ENCODE data around the gene RSPH4A.
A peak's percentile ranks its signal among the peaks of the same experiment; 100 is the strongest.

The RSPH4A gene

DNA sequence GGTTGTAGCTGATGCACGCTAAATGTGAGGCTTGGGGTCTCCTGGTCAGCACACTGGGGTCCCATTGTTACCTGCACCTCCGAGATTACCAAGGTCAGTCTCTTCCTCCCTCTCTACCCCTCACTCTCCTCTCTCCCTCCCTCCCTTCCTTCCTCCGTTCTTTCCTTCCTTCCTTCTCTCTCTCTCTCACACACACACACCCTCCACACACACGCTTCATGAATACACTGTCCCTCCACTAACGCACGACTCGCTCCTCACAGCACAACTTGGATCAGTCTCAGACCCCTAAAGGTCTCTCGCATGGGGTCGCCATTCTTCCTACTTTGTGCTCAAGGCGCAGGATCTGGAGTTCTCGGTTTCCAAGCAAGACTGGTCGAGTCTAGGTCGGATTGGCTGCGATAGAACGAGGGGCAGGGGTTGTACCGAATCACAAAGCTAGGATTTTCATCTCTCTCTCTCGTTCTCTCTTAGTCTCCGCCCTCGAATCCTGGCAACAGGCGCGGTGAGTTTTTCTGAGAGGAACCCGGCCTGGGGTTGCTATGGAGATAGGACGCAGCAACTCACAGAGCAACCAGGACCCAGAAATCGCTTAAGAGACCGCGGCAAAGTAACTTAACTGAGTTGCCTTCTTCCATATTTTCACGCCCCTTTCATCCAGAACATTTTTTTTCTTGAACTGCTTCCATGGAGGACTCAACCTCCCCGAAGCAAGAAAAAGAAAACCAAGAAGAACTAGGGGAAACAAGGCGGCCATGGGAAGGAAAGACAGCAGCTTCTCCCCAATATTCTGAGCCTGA is at the start of gene RSPH4A (continued):
- TF ChIP-seq, protein P1, sequence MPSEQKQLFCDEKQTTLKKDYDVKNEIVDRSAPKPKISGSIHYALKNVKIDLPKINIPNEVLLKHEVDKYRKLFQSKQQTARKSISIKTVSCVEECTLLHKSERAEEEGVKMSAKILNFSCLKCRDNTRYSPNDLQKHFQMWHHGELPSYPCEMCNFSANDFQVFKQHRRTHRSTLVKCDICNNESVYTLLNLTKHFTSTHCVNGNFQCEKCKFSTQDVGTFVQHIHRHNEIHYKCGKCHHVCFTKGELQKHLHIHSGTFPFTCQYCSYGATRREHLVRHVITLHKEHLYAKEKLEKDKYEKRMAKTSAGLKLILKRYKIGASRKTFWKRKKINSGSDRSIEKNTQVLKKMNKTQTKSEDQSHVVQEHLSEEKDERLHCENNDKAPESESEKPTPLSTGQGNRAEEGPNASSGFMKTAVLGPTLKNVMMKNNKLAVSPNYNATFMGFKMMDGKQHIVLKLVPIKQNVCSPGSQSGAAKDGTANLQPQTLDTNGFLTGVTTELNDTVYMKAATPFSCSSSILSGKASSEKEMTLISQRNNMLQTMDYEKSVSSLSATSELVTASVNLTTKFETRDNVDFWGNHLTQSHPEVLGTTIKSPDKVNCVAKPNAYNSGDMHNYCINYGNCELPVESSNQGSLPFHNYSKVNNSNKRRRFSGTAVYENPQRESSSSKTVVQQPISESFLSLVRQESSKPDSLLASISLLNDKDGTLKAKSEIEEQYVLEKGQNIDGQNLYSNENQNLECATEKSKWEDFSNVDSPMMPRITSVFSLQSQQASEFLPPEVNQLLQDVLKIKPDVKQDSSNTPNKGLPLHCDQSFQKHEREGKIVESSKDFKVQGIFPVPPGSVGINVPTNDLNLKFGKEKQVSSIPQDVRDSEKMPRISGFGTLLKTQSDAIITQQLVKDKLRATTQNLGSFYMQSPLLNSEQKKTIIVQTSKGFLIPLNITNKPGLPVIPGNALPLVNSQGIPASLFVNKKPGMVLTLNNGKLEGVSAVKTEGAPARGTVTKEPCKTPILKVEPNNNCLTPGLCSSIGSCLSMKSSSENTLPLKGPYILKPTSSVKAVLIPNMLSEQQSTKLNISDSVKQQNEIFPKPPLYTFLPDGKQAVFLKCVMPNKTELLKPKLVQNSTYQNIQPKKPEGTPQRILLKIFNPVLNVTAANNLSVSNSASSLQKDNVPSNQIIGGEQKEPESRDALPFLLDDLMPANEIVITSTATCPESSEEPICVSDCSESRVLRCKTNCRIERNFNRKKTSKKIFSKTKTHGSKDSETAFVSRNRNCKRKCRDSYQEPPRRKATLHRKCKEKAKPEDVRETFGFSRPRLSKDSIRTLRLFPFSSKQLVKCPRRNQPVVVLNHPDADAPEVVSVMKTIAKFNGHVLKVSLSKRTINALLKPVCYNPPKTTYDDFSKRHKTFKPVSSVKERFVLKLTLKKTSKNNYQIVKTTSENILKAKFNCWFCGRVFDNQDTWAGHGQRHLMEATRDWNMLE (tag by site-specific recombination; conservative IDR thresholded peaks at IDR 0.05; ENCODE audit: low read depth), result peak; percentile 61
- TF ChIP-seq, protein P2, sequence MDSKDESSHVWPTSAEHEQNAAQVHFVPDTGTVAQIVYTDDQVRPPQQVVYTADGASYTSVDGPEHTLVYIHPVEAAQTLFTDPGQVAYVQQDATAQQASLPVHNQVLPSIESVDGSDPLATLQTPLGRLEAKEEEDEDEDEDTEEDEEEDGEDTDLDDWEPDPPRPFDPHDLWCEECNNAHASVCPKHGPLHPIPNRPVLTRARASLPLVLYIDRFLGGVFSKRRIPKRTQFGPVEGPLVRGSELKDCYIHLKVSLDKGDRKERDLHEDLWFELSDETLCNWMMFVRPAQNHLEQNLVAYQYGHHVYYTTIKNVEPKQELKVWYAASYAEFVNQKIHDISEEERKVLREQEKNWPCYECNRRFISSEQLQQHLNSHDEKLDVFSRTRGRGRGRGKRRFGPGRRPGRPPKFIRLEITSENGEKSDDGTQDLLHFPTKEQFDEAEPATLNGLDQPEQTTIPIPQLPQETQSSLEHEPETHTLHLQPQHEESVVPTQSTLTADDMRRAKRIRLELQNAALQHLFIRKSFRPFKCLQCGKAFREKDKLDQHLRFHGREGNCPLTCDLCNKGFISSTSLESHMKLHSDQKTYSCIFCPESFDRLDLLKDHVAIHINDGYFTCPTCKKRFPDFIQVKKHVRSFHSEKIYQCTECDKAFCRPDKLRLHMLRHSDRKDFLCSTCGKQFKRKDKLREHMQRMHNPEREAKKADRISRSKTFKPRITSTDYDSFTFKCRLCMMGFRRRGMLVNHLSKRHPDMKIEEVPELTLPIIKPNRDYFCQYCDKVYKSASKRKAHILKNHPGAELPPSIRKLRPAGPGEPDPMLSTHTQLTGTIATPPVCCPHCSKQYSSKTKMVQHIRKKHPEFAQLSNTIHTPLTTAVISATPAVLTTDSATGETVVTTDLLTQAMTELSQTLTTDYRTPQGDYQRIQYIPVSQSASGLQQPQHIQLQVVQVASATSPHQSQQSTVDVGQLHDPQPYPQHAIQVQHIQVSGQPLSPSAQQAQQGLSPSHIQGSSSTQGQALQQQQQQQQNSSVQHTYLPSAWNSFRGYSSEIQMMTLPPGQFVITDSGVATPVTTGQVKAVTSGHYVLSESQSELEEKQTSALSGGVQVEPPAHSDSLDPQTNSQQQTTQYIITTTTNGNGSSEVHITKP (tag by site-specific recombination; IDR thresholded peaks at IDR 0.05), result peak; percentile 93
- TF ChIP-seq ZNF335 (tag by site-specific recombination; conservative IDR thresholded peaks at IDR 0.05) (peak; percentile 86), REPIN1 (tag by site-specific recombination; IDR thresholded peaks at IDR 0.05; ENCODE audit: low read depth) (peak; percentile 95; the same call in 1 of the 2 replicates), OVOL3 (tag by site-specific recombination; IDR thresholded peaks at IDR 0.05) (no peak), ZNF664 (tag by site-specific recombination; IDR thresholded peaks at IDR 0.05) (no peak), ZNF473 (tag by site-specific recombination; IDR thresholded peaks at IDR 0.05) (no peak), KLF10 (tag by site-specific recombination; IDR thresholded peaks at IDR 0.05) (no peak), ZNF324 (tag by site-specific recombination; IDR thresholded peaks at IDR 0.05) (no peak; the same call in 1 of the 2 replicates), ZNF776 (tag by site-specific recombination; IDR thresholded peaks at IDR 0.05; ENCODE audit: borderline replicate concordance) (no peak), ZBTB1 (tag by site-specific recombination; IDR thresholded peaks at IDR 0.05) (no peak), SALL2 (tag by site-specific recombination; IDR thresholded peaks at IDR 0.05; ENCODE audit: borderline replicate concordance) (no peak), ZNF37A (tag by site-specific recombination; IDR thresholded peaks at IDR 0.05) (no peak), ZNF16 (tag by site-specific recombination; IDR thresholded peaks at IDR 0.05; ENCODE audit: low read depth) (no peak; the same call in 1 of the 2 replicates), ZNF548 (tag by site-specific recombination; IDR thresholded peaks at IDR 0.05) (no peak), ZNF121 (tag by site-specific recombination; IDR thresholded peaks at IDR 0.05) (no peak), ZNF10 (tag by site-specific recombination; IDR thresholded peaks at IDR 0.05) (no peak), ZNF561 (tag by site-specific recombination; IDR thresholded peaks at IDR 0.05; ENCODE audit: borderline replicate concordance) (no peak), ZNF350 (tag by site-specific recombination; IDR thresholded peaks at IDR 0.05) (peak; percentile 26; the same call in 1 of the 2 replicates), FEZF1 (tag by site-specific recombination; IDR thresholded peaks at IDR 0.05) (0 out of 2 replicates have a peak, but pooled peaks have one; percentile 20), ZNF521 (tag by site-specific recombination; IDR thresholded peaks at IDR 0.05) (no peak), ZNF623 (tag by site-specific recombination; IDR thresholded peaks at IDR 0.05) (no peak)
- TF ChIP-seq, protein P3, sequence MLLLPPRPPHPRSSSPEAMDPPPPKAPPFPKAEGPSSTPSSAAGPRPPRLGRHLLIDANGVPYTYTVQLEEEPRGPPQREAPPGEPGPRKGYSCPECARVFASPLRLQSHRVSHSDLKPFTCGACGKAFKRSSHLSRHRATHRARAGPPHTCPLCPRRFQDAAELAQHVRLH (tag by site-specific recombination; IDR thresholded peaks at IDR 0.05), result peak; percentile 90
- TF ChIP-seq, protein P4, sequence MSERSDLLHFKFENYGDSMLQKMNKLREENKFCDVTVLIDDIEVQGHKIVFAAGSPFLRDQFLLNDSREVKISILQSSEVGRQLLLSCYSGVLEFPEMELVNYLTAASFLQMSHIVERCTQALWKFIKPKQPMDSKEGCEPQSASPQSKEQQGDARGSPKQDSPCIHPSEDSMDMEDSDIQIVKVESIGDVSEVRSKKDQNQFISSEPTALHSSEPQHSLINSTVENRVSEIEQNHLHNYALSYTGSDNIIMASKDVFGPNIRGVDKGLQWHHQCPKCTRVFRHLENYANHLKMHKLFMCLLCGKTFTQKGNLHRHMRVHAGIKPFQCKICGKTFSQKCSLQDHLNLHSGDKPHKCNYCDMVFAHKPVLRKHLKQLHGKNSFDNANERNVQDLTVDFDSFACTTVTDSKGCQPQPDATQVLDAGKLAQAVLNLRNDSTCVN (tag by site-specific recombination; optimal IDR thresholded peaks at IDR 0.05), result peak; percentile 23
- TF ChIP-seq, protein P5, sequence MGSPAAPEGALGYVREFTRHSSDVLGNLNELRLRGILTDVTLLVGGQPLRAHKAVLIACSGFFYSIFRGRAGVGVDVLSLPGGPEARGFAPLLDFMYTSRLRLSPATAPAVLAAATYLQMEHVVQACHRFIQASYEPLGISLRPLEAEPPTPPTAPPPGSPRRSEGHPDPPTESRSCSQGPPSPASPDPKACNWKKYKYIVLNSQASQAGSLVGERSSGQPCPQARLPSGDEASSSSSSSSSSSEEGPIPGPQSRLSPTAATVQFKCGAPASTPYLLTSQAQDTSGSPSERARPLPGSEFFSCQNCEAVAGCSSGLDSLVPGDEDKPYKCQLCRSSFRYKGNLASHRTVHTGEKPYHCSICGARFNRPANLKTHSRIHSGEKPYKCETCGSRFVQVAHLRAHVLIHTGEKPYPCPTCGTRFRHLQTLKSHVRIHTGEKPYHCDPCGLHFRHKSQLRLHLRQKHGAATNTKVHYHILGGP (tag by site-specific recombination; IDR thresholded peaks at IDR 0.05), result no peak
- TF ChIP-seq, protein P6, sequence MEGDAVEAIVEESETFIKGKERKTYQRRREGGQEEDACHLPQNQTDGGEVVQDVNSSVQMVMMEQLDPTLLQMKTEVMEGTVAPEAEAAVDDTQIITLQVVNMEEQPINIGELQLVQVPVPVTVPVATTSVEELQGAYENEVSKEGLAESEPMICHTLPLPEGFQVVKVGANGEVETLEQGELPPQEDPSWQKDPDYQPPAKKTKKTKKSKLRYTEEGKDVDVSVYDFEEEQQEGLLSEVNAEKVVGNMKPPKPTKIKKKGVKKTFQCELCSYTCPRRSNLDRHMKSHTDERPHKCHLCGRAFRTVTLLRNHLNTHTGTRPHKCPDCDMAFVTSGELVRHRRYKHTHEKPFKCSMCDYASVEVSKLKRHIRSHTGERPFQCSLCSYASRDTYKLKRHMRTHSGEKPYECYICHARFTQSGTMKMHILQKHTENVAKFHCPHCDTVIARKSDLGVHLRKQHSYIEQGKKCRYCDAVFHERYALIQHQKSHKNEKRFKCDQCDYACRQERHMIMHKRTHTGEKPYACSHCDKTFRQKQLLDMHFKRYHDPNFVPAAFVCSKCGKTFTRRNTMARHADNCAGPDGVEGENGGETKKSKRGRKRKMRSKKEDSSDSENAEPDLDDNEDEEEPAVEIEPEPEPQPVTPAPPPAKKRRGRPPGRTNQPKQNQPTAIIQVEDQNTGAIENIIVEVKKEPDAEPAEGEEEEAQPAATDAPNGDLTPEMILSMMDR (tag by site-specific recombination; IDR thresholded peaks at IDR 0.05), result peak; percentile 97
